IgD-negative memory B cell (primary cell): ENCODE results near the gene PSMB4. TPM values are rescaled to one million over a fixed set of nuclear protein-coding genes. Genes with fewer than 3 reads are reported as not detected.
A peak's percentile ranks its signal among the peaks of the same experiment; 100 is the strongest.

Experiments used
- H3K27ac Mint-ChIP-seq, 3 donors: one replicate each; pipeline ENCODE4 v1.8.0; 2020 to 2022; ENCODE audit warnings: mild to moderate bottlenecking in 3 of 3, mixed read lengths in 3 of 3, moderate library complexity in 1 of 3
- H3K27me3 Mint-ChIP-seq: one replicate; pipeline ENCODE4 v1.8.0; 2021; ENCODE audit warnings: mixed read lengths
- H3K36me3 Mint-ChIP-seq: one replicate; pipeline ENCODE4 v1.8.0; 2020; ENCODE audit warnings: mild to moderate bottlenecking, mixed read lengths
- H3K4me1 Mint-ChIP-seq, 3 donors: one replicate each; pipeline ENCODE4 v1.8.0; 2020 to 2022; ENCODE audit warnings: mixed read lengths in 3 of 3, mild to moderate bottlenecking in 1 of 3
- H3K4me3 Mint-ChIP-seq, 4 donors: one replicate each; pipeline ENCODE4 v1.8.0; 2020 to 2022; ENCODE audit warnings: mild to moderate bottlenecking in 4 of 4, mixed read lengths in 4 of 4, moderate library complexity in 3 of 4
- H3K9me3 Mint-ChIP-seq, 3 donors: one replicate each; pipeline ENCODE4 v1.8.0; 2020 to 2021; ENCODE audit warnings: mixed read lengths in 3 of 3, mild to moderate bottlenecking in 1 of 3
- polyA plus RNA-seq: library from polyadenylated mRNA; unstranded; fragments of 300-500 nt; fragmentation: Illumina TruSeq; gene quantifications from one replicate; pipeline ENCODE4 v1.2.3, GENCODE V29; 2021

Gene PSMB4
- polyA plus RNA-seq, 1 donor from 2014 or later = 69.1 TPM

DNA sequence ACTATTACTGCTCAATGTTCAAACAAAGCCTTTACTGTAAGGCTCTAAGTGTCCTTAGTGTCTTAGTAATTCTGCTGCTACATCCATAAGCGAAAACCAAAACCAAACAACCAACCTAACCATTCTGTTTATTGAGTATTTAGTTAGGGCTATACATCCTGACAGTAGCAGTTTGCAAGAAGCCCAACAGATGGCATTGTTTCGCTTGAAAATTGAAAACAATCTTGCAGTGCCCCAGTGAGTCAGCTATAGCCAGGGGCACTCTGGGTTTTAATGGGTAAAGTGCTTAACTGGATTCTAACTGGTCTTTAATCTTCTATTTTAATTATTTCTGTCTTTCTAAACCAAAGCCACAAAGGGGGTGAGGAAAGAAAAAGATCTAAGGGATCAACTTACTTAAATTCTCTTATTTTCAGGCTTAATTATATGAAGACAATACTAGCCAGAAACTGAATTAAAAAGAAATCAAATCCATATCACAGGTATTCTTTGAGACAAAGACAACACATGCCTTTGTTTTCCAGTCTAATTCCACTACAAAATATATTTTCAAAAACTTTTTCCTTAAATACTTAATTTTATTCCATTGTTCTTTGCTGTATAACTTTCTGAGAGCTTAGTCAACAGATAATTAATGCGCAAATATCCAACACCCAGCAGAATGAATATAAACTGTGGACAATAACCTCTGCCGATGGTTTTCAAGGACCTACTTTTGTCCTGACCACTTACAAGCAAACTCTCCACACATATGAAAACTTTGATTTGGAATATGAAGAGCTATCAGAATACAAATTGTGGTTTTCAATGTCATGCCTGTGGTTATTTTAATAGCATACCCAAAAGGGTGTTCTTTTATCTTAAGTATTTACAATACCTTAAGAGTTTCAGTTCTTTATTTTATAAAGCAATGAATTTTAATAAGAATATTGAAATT lies 44.7 kb downstream of the PSMB4 start:
- H3K9me3 Mint-ChIP-seq = no peaks in the 10 kb centered on the region
- H3K4me1 Mint-ChIP-seq = peaks cover 39 to 52% (median 44%) of the 10 kb centered on the region in 3 donors
- peaks cover 3% of the 10 kb centered on the region for H3K36me3 Mint-ChIP-seq
- no peak overlapping the region for H3K4me3 Mint-ChIP-seq
- H3K27ac Mint-ChIP-seq = peak overlapping the region in 1 of 3 donors; percentile 51
- no peaks in the 10 kb centered on the region for H3K27me3 Mint-ChIP-seq

DNA sequence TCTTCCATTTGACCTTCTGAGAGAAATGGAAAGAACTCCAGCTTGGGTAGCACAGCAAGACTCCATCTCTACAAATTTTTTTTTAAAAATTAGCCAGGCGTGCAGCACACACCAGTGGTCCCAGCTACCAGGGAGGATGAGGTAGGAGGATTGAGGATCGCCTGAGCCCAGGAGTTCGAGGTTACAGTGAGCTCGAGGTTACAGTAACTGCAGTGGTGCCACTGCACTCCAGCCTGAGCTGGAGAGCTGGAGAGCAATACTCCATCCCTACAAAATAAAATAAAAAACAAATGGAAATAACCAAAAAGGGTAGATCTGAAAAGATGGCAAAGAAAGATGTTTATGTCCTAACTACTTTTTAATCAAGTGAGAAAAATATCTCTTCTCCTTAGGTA lies 45.4 kb downstream of the PSMB4 start:
- H3K4me1 Mint-ChIP-seq = peaks cover 40 to 47% (median 41%) of the 10 kb centered on the region in 3 donors

GRCh38 chr1:151447696-151448095 lies 48.3 kb downstream of the PSMB4 start:
- Mint-ChIP-seq H3K4me1 (peaks cover 30 to 40% (median 37%) of the 10 kb centered on the region in 3 donors), H3K27me3 (no peaks in the 10 kb centered on the region), H3K27ac (peak overlapping the region in 1 of 3 donors; percentile 2), H3K4me3 (no peak overlapping the region), H3K36me3 (peaks cover 4% of the 10 kb centered on the region), H3K9me3 (no peaks in the 10 kb centered on the region)

More for the DNA sequence above, 45.4 kb downstream of the PSMB4 start:
- H3K27me3 Mint-ChIP-seq = no peaks in the 10 kb centered on the region
- H3K36me3 Mint-ChIP-seq = peaks cover 5% of the 10 kb centered on the region
- peak overlapping the region in 2 of 3 donors; percentile 51 to 74 for H3K27ac Mint-ChIP-seq
- no peaks in the 10 kb centered on the region for H3K9me3 Mint-ChIP-seq
- no peak overlapping the region for H3K4me3 Mint-ChIP-seq

Other genes starting within 250 kb of the PSMB4 start
- gene TNFAIP8L2, start 242.9 kb upstream of the PSMB4 start, polyA plus RNA-seq = 16.1 TPM
- gene LYSMD1, start 233.7 kb upstream of the PSMB4 start, polyA plus RNA-seq = 0.69 TPM
- 70.1 TPM for gene SCNM1, start 233.4 kb upstream of the PSMB4 start, polyA plus RNA-seq
- gene TMOD4, start 223.6 kb upstream of the PSMB4 start, polyA plus RNA-seq = 1.0 TPM
- 81.0 TPM for gene VPS72, start 209.4 kb upstream of the PSMB4 start, polyA plus RNA-seq
- 20.3 TPM for gene PIP5K1A, start 201.0 kb upstream of the PSMB4 start, polyA plus RNA-seq
- gene PSMD4, start 144.8 kb upstream of the PSMB4 start, polyA plus RNA-seq = 252 TPM
- 3.0 TPM for gene ZNF687, start 117.3 kb upstream of the PSMB4 start, polyA plus RNA-seq
- 67.9 TPM for gene PI4KB, start 72.2 kb upstream of the PSMB4 start, polyA plus RNA-seq
- 106 TPM for gene RFX5, start 52.3 kb upstream of the PSMB4 start, polyA plus RNA-seq
- not detected for gene SELENBP1, start 26.9 kb upstream of the PSMB4 start, polyA plus RNA-seq
- gene POGZ, start 59.9 kb downstream of the PSMB4 start, polyA plus RNA-seq = 9.4 TPM
- not detected for gene CGN, start 111.8 kb downstream of the PSMB4 start, polyA plus RNA-seq
- gene TUFT1, start 140.7 kb downstream of the PSMB4 start, polyA plus RNA-seq = 1.6 TPM
- 12.9 TPM for gene SNX27, start 212.5 kb downstream of the PSMB4 start, polyA plus RNA-seq